Esophagus (tissue), 2 donors: ENCODE results near the gene ZNF366. TPM values are rescaled to one million over a fixed set of nuclear protein-coding genes. Genes with fewer than 3 reads are reported as not detected.

ENCODE experiments used
- H3K27ac ChIP-seq, 2 donors: one replicate each; pipeline ENCODE4 v1.5.1; 2013; ENCODE audit warnings: low read depth in 2 of 2, mild to moderate bottlenecking in 2 of 2, inconsistent platforms in 1 of 2, low read length in 1 of 2, moderate library complexity in 1 of 2
- H3K27me3 ChIP-seq, 2 donors: one replicate each; pipeline ENCODE4 v1.6.1; 2013; ENCODE audit warnings: low read length in 2 of 2, control low read depth in 1 of 2, mild to moderate bottlenecking in 1 of 2; ENCODE audit not compliant: insufficient read depth in 2 of 2, control insufficient read depth in 1 of 2
- H3K36me3 ChIP-seq, 2 donors: one replicate each; pipeline ENCODE4 v1.6.1; 2013; ENCODE audit warnings: low read length in 1 of 2; ENCODE audit not compliant: control insufficient read depth in 2 of 2, insufficient read depth in 2 of 2
- H3K4me1 ChIP-seq, 2 donors: one replicate each; pipeline ENCODE4 v1.6.1; 2013; ENCODE audit warnings: low read length in 1 of 2; ENCODE audit not compliant: control insufficient read depth in 2 of 2, insufficient read depth in 2 of 2
- H3K4me3 ChIP-seq, 2 donors: one replicate each; pipeline ENCODE4 v1.5.1; 2013; ENCODE audit warnings: low read length in 2 of 2, mild to moderate bottlenecking in 2 of 2, low read depth in 1 of 2, moderate library complexity in 1 of 2
- H3K9me3 ChIP-seq, 2 donors: one replicate each; pipeline ENCODE4 v1.6.1; 2013; ENCODE audit warnings: mild to moderate bottlenecking in 2 of 2, low read depth in 1 of 2, low read length in 1 of 2, moderate library complexity in 1 of 2; ENCODE audit not compliant: control insufficient read depth in 2 of 2, insufficient read depth in 1 of 2
- WGBS, 2 donors: extraction: QIAGEN DNeasy Blood & Tissue Kit; methylation state at CpG; one replicate each; pipeline ENCODE4 v1.1.7; 2013; 5-methylcytosine and 5-hydroxymethylcytosine counted together
- polyA plus RNA-seq, 2 donors: library from polyadenylated mRNA; stranded (reverse); fragments of 200-250 nt; gene quantifications; one replicate each; pipeline ENCODE4 v1.2.3, GENCODE V29; 2013
- donor health status: healthy with polysubstance abuse.
- donor health status: Bipolar disorder and iron deficiency.

Gene ZNF366
- polyA plus RNA-seq, 2 donors: 0.21 to 0.26 TPM

DNA sequence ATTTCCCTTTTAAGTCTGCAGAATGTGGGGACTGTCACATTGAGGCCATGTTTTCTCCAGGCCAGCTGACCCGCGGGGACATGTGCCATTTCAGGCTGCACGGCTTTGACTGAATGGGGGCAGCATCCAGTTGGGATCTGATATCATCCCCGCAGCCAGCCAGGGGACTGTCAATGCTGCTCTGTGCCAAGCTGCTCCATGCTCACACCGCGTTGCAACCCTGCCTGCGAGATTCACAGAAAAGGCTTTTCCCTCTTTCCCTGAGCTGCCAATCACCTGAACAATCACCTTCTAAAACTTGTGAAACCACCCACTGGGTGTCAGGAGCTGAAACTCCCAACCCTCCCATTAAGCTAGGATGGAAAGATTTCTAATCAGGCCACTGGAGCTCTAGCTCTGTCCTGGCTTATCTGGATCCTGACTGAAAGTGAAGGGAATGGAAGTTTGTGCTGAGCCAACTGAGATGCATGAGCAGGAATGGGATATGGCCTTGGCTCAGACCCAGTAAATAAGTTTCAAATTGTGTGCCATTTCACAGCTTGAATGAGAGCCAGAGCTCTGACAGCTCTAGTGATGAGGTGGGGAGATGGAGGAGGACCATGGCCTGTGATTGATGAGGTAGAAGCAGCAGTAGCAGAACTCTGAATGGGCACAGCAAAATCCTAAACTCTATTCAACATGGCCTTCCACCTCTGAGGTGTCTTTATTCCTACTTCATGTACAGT is 34.5 kb upstream of the ZNF366 start:
- 60 to 69% methylated on average over 7 of the region's 7 CpGs for WGBS, 2 donors
- no peaks in the 10 kb centered on the region for H3K36me3 ChIP-seq
- no peak overlapping the region for H3K4me3 ChIP-seq
- no peak overlapping the region for H3K27ac ChIP-seq
- no peaks in the 10 kb centered on the region for H3K4me1 ChIP-seq
- no peaks in the 10 kb centered on the region for H3K27me3 ChIP-seq
- H3K9me3 ChIP-seq: no peaks in the 10 kb centered on the region

DNA sequence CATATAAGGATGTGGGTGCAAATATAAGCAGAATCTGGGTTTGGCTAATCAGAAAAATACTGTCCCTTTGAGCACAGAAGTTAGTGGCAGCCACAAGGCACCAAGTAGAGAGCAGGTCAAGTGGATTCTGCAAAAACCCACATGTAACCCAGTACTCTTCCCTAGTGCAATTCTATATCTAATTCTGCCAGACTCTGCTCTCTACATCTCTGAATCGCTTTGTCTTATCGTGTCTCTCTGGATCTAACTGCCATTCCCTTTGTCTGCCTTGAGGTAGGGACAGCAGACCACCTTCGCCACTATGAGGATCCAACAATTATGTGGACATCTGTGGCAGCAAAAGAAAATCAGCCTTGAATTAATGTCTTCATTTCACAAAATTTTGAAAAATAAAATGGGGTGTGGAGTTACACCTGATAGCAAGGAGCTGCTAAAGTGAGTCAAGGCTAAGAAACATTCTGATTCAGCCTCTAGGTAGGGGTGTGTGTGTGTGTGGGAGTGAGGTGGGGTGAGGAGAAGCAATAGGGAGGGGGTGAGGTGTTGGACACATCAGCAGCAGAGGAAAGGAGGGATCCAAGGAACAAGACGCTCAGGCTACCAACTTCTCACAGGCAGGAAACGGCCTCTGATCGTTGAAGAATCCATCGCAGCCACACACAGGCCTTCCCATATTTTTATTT is 33.7 kb upstream of the ZNF366 start:
- WGBS, 2 donors: 90 to 91% methylated on average over 7 of the region's 7 CpGs

DNA sequence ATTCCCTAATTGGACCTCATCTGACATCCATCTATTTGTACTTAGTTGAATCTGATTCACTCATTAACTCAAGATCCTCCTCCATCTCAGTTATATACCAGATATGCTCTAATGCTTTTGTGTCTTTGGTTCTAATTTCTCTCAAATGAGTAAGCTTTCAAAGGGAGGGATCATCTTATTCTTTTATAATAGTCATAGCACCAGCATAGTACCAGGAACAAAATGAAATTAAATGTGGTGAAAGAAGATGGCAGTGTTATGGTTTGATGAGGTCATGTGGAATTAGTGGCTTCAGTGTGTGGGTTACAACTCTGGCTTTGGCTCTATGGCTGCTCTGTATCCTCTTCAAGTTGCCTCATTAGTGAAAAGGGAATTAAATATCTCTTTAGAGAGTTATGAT is 32.5 kb upstream of the ZNF366 start:
- H3K27ac ChIP-seq: no peak overlapping the region
- no peak overlapping the region for H3K4me3 ChIP-seq
- H3K4me1 ChIP-seq: no peaks in the 10 kb centered on the region
- H3K9me3 ChIP-seq: no peaks in the 10 kb centered on the region
- H3K36me3 ChIP-seq: no peaks in the 10 kb centered on the region
- no peaks in the 10 kb centered on the region for H3K27me3 ChIP-seq

More for the DNA sequence above, 33.7 kb upstream of the ZNF366 start:
- no peaks in the 10 kb centered on the region for H3K27me3 ChIP-seq
- H3K9me3 ChIP-seq: no peaks in the 10 kb centered on the region
- H3K27ac ChIP-seq: no peak overlapping the region
- H3K36me3 ChIP-seq: no peaks in the 10 kb centered on the region
- H3K4me3 ChIP-seq: no peak overlapping the region
- no peaks in the 10 kb centered on the region for H3K4me1 ChIP-seq

DNA sequence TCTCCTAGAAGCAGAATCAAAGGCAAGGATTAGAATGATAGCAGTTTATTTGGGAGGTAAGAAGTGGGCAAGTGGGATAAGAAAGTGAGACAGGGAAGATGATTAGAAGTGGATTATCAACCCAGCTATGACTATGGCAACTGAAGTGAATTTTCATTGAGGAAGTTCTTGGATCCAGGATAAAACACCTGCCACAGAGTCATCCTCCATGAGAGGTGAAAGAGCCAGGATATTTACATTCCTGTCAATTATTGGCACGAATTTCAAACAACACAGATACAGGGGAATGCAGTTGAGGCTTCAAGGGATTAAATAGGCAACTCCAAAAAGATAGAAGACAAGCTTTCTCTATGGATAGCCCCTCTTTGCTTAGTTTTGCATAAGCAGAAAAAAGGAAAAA is 31.8 kb upstream of the ZNF366 start:
- 32 to 41% methylated on average over 1 of the region's 1 CpG for WGBS, 2 donors
- no peaks in the 10 kb centered on the region for H3K27me3 ChIP-seq
- no peak overlapping the region for H3K27ac ChIP-seq
- H3K4me3 ChIP-seq: no peak overlapping the region
- no peaks in the 10 kb centered on the region for H3K4me1 ChIP-seq
- no peaks in the 10 kb centered on the region for H3K36me3 ChIP-seq
- no peaks in the 10 kb centered on the region for H3K9me3 ChIP-seq

DNA sequence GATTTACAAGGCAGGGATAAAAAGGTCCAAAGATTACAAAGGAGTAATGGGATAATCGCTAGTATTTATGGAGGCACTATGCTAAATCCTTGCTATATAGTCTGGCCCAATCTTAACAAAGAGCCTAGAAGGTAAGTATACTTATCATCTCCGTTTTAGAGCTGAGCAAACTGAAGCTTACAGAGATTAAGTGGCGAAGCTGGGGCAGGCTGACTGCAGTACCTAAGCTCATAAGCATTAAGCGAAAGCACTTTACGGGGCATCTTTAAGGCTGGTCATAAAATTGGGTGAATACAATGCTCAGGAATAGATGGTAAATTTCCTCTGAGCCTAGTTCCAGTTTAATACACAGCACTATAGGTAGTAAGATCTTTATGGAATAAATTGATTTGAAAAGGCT is 30.0 kb upstream of the ZNF366 start:
- WGBS, 2 donors: 74 to 83% methylated on average over 5 of the region's 5 CpGs
- Histone ChIP-seq H3K9me3 (no peaks in the 10 kb centered on the region), H3K27me3 (no peaks in the 10 kb centered on the region), H3K36me3 (no peaks in the 10 kb centered on the region), H3K4me3 (no peak overlapping the region), H3K27ac (no peak overlapping the region), H3K4me1 (no peaks in the 10 kb centered on the region)

DNA sequence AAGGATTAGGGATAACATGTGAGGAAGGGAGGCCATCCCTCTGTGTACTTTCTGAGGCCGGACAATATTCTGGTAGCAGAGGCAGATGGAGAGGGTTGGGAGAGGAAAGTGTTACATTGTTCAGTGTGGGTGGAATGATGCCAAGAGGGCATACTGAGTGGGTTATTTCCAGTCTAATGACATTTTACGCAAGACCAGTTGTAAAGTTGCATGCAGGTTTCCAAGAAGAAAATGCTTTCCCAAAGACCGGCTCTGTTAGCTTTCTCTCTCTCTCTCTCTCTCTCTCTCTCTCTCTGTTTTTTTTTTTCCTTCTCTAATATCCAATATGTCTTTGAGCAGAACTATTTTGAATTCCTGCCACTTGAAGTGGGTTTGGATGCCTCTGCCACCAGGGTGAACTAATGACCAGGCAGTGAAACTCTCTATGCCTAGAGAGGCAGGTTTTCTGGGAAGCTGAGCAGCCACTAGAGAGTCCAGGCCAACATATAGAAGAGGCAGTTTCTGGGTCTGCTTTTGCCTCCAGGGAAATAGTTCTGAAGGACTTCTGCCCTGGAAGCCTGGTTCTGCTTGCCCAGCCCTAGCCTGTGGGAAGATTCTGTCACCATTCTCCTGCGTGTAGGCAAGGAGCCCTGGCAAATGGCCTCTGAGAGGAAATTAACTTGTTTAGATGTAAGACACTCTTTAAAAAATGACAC is 24.4 kb upstream of the ZNF366 start:
- H3K27me3 ChIP-seq: no peaks in the 10 kb centered on the region
- no peaks in the 10 kb centered on the region for H3K36me3 ChIP-seq
- H3K9me3 ChIP-seq: no peaks in the 10 kb centered on the region
- no peaks in the 10 kb centered on the region for H3K4me1 ChIP-seq
- H3K27ac ChIP-seq: no peak overlapping the region
- no peak overlapping the region for H3K4me3 ChIP-seq
- 72% methylated on average over 4 of the region's 4 CpGs for WGBS, 2 donors

DNA sequence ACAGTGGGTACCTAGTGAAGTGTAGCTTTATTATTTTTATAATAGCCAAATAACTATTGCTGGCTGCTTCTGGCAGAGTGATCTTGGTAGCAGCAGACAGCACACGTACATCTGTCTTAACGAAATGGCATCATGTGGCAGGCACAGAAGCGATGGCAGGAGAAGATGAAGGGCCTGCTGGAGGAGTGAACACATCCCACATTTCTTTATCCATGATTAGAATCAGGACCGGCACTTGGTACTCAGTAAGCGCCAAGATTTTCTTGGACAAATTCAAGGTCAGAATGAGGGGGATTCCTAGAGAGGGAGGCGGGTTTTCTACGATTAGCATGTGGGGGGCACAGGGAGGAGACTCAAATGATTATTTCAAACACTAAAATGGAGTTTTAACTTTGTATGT is 23.0 kb upstream of the ZNF366 start:
- Histone ChIP-seq H3K27ac (no peak overlapping the region), H3K36me3 (no peaks in the 10 kb centered on the region), H3K4me3 (no peak overlapping the region), H3K9me3 (no peaks in the 10 kb centered on the region), H3K4me1 (no peaks in the 10 kb centered on the region), H3K27me3 (no peaks in the 10 kb centered on the region)
- 85 to 88% methylated on average over 7 of the region's 7 CpGs for WGBS, 2 donors

DNA sequence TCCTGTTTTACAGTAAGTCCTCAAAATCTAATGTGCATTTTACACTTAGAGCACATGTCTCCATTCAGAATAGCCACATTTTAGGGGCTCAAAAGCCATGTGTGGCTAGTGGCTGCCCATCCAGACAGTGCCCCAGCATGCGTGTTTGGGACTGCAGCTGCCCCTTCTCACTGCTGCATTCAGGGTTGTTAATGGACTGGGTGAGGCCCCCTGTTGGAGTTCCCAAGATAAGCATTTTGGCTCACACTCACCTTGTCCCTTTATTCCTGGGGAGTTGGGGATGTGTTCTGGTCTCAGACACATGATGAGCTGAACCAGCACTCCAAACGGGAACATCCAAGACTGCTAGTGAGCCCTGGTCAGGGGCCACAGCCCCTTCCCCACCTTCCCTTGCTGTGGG is 22.2 kb upstream of the ZNF366 start:
- WGBS, 2 donors: 89 to 91% methylated on average over 2 of the region's 2 CpGs
- Histone ChIP-seq H3K27me3 (no peaks in the 10 kb centered on the region), H3K9me3 (no peaks in the 10 kb centered on the region), H3K36me3 (no peaks in the 10 kb centered on the region), H3K4me3 (no peak overlapping the region), H3K27ac (no peak overlapping the region), H3K4me1 (no peaks in the 10 kb centered on the region)

DNA sequence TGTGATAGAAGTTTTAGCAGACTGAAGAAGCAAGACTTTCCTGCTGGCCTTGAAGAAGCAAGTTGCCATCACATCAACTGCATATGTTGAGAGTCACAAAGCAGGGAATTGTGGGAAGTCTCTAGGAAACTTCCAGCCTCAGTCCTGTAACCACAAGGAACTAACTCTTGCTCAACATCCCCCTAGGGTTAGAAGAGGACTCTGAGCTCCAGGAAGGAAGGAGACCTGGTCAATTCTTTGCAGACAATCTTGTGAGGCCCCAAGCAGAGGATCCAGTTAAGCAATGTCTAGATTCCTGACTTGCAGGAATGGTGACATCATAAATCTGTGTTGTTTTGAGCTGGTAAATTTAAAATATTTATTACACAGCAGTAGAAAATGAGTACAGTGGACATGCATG is 18.6 kb upstream of the ZNF366 start:
- no peak overlapping the region for H3K4me3 ChIP-seq
- H3K36me3 ChIP-seq: no peaks in the 10 kb centered on the region
- no peak overlapping the region for H3K27ac ChIP-seq
- no peaks in the 10 kb centered on the region for H3K9me3 ChIP-seq
- no peaks in the 10 kb centered on the region for H3K27me3 ChIP-seq
- H3K4me1 ChIP-seq: no peaks in the 10 kb centered on the region
